Stimulated activated CD8-positive, alpha-beta memory T cell treated with anti-CD3 and anti-CD28 coated beads, Interleukin-2, amount 100 ng/mL, for 48 hours (primary cell): ENCODE measurements around the gene POLR2J3.
A peak's percentile ranks its signal among the peaks of the same experiment; 100 is the strongest.
"Not testable (repeated sequence)": the region's sequence is repeated elsewhere in the genome, so short reads cannot be mapped to it uniquely, and the experiment has no call there.

Source experiments
- DNase-seq, 2 donors: peaks; one replicate each; pipeline ENCODE4 v3.0.0-alpha.2; 2020; ENCODE audit warnings: low read depth in 2 of 2

Gene POLR2J3

DNA sequence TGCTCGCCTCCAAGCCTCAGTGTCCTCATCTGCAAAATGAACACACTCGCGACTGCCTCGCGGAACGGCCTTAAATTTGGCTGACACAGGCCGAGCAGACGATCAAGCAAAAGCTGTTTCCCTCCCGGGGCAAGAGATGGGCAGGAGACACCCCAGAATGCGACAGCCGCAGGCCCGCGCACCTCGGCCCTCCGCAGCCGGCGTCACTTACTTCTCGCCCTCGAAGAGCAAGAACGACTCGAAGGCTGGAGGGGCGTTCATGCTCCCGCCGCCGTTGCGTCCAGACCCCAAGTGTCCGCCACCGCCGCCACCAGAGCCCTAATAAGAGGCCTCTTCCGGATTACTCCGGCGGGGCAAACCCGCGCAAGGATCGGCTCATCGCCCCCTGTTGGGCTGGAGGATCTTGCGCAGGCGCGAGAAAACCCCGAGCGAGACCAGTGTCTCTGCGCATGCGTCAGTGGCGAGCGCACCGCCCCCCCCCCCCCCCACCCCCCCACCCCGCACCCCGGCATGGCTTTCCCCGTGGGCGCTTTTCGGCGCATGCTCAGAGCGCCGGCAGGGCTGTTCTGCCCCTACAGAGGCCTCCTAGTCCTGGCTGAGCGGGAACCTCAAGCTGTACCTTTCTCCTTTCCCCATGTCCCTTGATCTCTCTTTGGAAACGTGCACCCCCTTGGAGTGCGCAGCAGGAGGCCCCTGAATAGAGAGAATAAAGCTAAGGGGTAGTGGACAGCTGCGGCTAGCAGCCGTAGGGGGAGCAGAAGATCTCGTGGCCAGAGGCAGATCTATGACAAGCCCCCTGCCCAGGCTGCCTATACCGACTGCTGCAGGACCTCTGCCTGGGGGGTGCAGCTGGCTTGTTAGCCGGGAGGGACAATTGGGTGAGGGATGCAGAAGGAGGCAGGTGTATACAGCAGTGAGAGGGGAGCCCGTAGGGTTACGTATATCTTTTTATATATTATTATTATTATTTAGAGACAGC, at the start of gene POLR2J3:
TSS of gene POLR2J3 (minus strand) at position 323 of the 979 bp plus-strand sequence. CDS start at position 261, 62 bp downstream.
- DNase-seq: peak; percentile 89 to 100

- not testable (repeated sequence) for DNase-seq
These were observed 45.7 kb upstream of the POLR2J3 start for GRCh38 chr7:102618122-102618521.

DNA sequence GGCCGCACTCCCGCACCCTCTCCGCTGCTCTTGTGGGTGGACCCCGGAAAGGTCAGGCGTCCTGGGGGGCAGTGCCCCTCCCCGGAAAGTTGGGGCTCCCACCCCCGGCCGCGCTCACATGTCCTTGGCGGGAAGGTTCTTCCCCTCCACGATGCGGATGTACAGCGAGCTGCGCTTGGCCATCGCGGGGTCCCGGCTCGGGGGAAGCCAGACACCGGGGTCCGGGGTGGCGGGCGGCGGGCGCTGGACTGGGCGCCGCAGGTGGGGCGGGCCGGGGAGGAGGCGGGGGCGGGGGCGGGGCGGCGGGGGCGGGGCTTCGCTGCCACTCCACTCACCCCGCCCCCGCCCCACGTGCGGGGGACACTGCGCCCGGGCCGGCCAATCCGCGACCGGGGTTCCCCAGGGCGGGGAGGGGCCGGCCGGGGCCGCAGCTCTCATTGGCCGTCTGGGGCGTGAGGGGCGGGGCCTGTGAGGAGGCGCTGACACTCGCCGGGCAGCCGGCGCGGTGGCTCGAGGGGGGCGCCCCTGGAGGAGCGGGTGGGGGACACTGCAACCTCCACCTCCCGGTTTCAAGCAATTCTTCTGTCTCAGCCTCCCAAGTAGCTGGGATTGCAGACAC, 44.2 kb upstream of the POLR2J3 start, which contains the start of gene RASA4:
TSS of gene RASA4 (minus strand) at position 250 of the 619 bp plus-strand sequence. CDS start at position 183, 67 bp downstream.
- DNase-seq: not testable (repeated sequence)

DNA sequence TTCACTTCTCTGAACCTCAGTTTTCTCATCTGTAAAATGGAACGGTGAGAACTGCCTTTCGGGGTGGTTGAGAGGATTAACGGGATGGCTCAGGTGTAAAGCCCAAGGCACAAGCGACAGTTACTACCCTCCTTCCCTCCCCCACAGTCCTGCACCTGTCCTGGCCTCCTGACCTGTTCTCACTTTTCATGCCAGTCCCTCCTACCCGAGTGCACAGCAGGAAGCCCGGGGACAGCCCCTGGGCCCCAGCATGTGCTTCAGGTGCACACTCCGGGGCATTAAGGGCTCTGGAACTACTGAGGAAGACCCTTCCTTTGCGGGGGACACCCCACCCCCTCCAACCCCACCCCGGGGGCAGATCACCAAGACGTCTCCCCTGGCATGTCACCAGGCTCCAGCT, 43.5 kb upstream of the POLR2J3 start:
- not testable (repeated sequence) for DNase-seq

DNA sequence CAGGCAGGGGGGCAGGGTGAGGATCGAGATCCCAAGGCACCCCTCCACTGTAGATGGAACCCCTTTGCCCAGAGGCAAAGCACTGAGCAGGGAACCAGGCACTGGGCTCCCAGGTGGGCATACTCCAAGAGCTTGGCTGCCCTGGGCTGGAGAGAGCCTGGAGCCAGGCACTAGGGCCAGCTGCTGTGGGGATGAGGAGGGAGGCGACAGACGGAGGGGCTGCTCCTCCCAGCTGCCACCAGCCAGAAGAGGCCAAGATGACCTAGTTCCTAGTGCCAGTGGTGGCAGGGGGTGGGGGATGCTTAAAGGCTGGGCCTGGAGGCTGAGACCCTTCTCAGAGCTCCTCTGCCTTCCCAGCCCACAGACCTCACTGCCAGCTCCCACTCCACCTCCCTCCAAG, 42.5 kb upstream of the POLR2J3 start:
- not testable (repeated sequence) for DNase-seq

GRCh38 chr7:102614346-102614697, 41.9 kb upstream of the POLR2J3 start:
- DNase-seq: not testable (repeated sequence)

DNA sequence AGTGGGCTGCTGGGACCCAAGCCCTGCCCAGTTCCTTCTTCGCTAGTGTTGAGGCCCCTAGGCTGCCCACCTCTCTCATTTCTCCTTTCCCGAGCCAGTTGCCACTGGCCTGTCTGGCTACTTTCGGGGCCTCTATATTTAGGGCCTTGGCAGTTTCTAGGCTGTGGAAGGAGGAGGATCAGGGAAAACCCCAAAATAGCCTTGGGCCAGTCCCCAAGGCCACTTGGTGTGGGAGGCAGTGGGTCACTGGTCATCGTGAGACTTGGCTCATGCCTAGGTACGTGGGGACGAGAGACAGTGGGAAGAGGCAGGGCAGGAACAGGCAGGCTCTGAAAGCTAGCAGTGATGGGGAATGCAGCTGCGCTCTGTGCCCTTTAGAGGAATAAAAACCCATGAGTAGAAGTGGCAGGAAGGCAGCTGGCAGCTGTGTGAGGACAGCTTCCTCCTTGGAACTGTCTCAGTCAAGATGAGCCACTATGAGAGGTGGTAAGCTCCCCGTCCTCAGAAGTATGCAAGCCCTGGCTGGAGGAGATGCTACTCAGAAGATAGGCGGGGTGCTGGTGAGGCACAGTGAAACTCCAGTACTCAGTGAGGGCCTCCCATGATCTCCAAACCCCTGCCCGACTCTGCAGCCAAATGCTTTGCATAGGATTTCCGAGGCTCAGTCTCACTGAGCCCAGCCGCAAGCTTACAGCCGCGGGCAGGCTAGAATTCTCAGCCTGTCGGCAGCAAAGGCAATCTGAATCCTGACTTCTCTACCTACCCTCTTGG, 41.4 kb upstream of the POLR2J3 start:
- DNase-seq: not testable (repeated sequence)

DNA sequence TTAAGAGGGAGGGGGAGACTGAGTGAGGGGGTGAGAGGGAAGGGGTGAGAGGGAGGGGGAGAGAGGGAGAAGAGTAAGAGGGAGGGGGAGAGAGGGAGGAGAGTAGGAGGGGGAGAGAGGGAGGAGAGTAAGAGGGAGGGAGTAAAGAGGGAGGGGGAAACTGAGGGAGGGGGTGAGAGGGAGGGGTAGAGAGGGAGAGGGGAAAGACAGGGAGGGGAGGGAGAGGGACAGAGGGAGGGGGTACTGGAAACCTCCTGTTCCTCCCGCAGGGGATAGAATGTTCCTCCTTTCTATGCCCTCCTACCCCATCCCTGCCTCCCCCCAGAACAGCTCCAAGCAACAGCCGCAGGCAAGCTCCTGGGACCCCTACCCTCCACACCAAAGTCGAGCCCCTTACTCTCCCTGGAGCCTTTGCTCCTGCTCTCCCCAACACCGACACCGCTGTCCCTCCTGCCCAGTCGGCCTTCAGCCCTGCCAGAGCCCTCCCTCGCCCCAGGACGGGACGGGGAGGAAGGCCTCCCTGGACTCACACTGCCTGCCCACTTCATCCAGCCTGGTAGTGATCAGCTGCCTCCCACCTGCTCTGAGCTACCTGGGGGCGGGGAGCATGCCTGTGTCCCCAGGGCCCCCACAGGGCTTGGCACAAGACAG, 39.4 kb upstream of the POLR2J3 start:
- not testable (repeated sequence) for DNase-seq

- DNase-seq: not testable (repeated sequence)
These were observed 38.8 kb upstream of the POLR2J3 start for GRCh38 chr7:102611013-102611674.

- not testable (repeated sequence) for DNase-seq
These were observed 38.1 kb upstream of the POLR2J3 start for GRCh38 chr7:102610441-102610840.

DNA sequence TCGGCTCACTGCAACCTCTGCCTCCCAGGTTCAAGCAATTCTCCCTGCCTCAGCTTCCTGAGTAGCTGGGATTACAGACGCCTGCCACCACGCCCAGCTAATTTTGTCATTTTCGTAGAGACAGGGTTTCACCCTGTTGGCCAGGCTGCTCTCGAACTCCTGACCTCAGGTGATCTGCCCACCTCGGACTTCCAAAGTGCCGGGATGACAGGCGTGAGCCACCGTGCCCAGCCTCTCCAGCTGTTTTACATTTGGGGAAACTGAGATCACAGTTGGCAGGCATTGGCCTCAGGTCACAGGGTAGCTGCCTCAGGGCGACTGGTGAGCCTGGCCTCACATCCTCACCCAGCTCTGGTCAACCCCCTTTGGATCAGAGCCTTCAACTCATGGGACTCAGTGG, 37.4 kb upstream of the POLR2J3 start:
- DNase-seq: not testable (repeated sequence)

- not testable (repeated sequence) for DNase-seq
These were observed 34.5 kb upstream of the POLR2J3 start for GRCh38 chr7:102606848-102607247.

- not testable (repeated sequence) for DNase-seq
These were observed 32.2 kb upstream of the POLR2J3 start for GRCh38 chr7:102604431-102605145.

GRCh38 chr7:102602317-102602716, 29.9 kb upstream of the POLR2J3 start:
- not testable (repeated sequence) for DNase-seq

GRCh38 chr7:102599699-102600098, 27.3 kb upstream of the POLR2J3 start:
- DNase-seq: not testable (repeated sequence)

DNA sequence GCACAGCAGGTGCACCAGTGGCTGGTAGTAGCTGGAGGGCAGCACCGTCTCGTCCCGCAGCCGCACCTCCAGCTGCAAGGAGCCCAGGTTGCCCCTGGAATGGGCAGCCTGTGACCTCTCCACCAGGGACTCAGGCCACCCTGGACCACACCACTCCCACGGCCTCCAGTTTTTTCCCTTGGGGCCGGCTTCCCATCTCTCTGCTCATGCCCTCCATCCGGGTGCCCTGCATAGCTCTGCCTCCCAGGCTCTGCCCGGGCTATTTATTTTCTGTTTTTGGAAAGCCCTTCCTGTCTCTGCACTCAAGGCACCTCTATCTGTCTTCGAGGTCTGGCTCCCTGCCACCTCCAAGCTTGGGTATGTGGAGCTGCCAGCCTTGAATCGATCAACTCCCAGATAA, 23.7 kb upstream of the POLR2J3 start:
- DNase-seq: not testable (repeated sequence)

- not testable (repeated sequence) for DNase-seq
These were observed 21.4 kb upstream of the POLR2J3 start for GRCh38 chr7:102593637-102594334.

GRCh38 chr7:102592477-102593019, 20.2 kb upstream of the POLR2J3 start:
- not testable (repeated sequence) for DNase-seq

GRCh38 chr7:102589857-102590256, 17.5 kb upstream of the POLR2J3 start:
- DNase-seq: not testable (repeated sequence)
